HG03469 (cell line): Measurements from ENCODE around the gene ASGR1.
"Not testable (repeated sequence)": the region's sequence is repeated elsewhere in the genome, so short reads cannot be mapped to it uniquely, and the experiment has no call there.

Experiments
- ATAC-seq: cut with Tn5 transposase; IDR thresholded peaks from one replicate; pipeline ENCODE4 v1.9.1; 2021; ENCODE audit warnings: mild to moderate bottlenecking, moderate library complexity, moderate number of reproducible peaks; ENCODE audit not compliant: unreplicated experiment

The ASGR1 gene

GRCh38 chr17:7191571-7192270 is 12.6 kb upstream of the ASGR1 start:
- no peak for ATAC-seq

GRCh38 chr17:7191069-7191468 is 11.9 kb upstream of the ASGR1 start:
- ATAC-seq: no peak

GRCh38 chr17:7190276-7190917 is 11.2 kb upstream of the ASGR1 start:
- ATAC-seq: no peak

GRCh38 chr17:7186241-7186640 is 7.1 kb upstream of the ASGR1 start:
- no peak for ATAC-seq

- ATAC-seq: no peak
These were observed 5.5 kb upstream of the ASGR1 start for GRCh38 chr17:7184647-7185046.

GRCh38 chr17:7184091-7184488 is 4.9 kb upstream of the ASGR1 start:
- ATAC-seq: no peak

- ATAC-seq: no peak
These were observed 4.4 kb upstream of the ASGR1 start for GRCh38 chr17:7183433-7184090.

GRCh38 chr17:7182101-7182500 is 2.9 kb upstream of the ASGR1 start:
- not testable (repeated sequence) for ATAC-seq

GRCh38 chr17:7178973-7179316 is 225 bp downstream of the ASGR1 start:
- no peak for ATAC-seq

GRCh38 chr17:7177954-7178477 is 1.2 kb downstream of the ASGR1 start:
- no peak for ATAC-seq

GRCh38 chr17:7177191-7177953 is 1.8 kb downstream of the ASGR1 start:
- ATAC-seq: no peak

GRCh38 chr17:7176841-7177190 is 2.4 kb downstream of the ASGR1 start:
- ATAC-seq: no peak

- ATAC-seq: no peak
These were observed 2.9 kb downstream of the ASGR1 start for GRCh38 chr17:7176107-7176840.

- no peak for ATAC-seq
These were observed 3.8 kb downstream of the ASGR1 start for GRCh38 chr17:7175330-7175733.

GRCh38 chr17:7174603-7175326 is 4.4 kb downstream of the ASGR1 start:
- ATAC-seq: no peak

GRCh38 chr17:7173687-7174602 is 5.2 kb downstream of the ASGR1 start:
- ATAC-seq: no peak

- not testable (repeated sequence) for ATAC-seq
These were observed 6.5 kb downstream of the ASGR1 start for GRCh38 chr17:7172522-7173191.

- not testable (repeated sequence) for ATAC-seq
These were observed 9.6 kb downstream of the ASGR1 start for GRCh38 chr17:7169565-7169908.
